Rectal smooth muscle tissue (tissue), 1 donor: ENCODE data around the gene GALNT18.

Experiments
- H3K27ac ChIP-seq: one replicate; pipeline ENCODE4 v1.7.0; 2013; ENCODE audit warnings: low read depth, low read length, inconsistent platforms
- H3K27me3 ChIP-seq: one replicate; pipeline ENCODE4 v1.7.0; 2013; ENCODE audit warnings: low read length; ENCODE audit not compliant: control insufficient read depth, insufficient read depth
- H3K36me3 ChIP-seq: one replicate; pipeline ENCODE4 v1.7.0; 2013; ENCODE audit warnings: low read length; ENCODE audit not compliant: control insufficient read depth, insufficient read depth
- H3K4me1 ChIP-seq: one replicate; pipeline ENCODE4 v1.7.0; 2013; ENCODE audit warnings: low read length; ENCODE audit not compliant: control insufficient read depth, insufficient read depth
- H3K4me3 ChIP-seq: one replicate; pipeline ENCODE4 v1.7.0; 2013; ENCODE audit warnings: low read length
- H3K9ac ChIP-seq: one replicate; pipeline ENCODE4 v1.7.0; 2013; ENCODE audit warnings: low read length

GALNT18 gene

DNA sequence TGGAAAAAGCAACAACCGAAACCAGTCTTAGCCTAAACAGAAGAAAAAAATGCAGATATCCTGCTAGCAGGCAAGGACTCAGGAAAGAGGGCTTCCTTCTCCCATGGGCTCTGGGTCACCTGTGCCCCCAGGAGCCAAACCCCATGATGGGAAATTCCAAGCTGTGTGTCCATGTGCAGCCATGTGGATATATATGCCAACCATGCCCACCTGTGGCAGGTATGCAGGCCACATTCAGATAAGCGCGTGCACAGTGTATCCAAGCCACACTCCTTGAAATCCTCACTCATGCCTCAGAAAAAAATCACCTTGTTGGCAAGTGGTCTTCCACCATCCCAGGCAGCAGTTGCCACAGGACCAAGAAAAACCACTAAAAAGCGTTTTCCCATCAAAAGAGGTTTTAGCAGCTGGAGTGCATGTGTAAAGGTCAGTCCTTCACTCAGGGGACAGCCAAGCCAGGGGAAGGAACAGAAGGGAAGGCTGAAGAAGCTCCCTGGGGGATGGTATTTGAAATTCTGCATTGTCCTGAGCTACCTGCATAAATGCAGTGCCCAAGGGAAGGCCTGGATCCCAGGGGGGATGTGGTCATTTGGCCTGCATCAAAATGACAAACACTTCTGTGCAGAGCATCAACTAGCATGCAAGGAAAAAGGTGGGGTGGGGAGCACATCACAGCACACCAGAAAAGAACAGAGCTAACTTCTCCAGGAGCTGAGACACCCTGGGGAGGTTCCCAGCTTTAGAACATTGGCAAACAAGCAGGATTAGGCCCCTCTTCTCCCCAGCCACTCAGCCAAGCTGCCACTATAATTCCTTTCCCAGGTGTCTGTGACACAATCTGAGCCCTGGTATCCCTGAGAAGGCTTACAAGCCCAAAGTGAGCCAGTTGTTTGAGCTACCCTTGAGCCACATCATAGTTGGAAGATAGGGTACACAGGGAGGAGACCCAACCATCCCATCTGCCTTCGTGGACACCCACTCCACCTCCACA lies 76.2 kb downstream of the GALNT18 start:
- no peaks in the 10 kb centered on the region for H3K27me3 ChIP-seq
- peaks cover 2% of the 10 kb centered on the region for H3K4me1 ChIP-seq
- H3K36me3 ChIP-seq: no peaks in the 10 kb centered on the region
- H3K9ac ChIP-seq: no peak overlapping the region
- H3K27ac ChIP-seq: no peak overlapping the region
- H3K4me3 ChIP-seq: no peak overlapping the region

DNA sequence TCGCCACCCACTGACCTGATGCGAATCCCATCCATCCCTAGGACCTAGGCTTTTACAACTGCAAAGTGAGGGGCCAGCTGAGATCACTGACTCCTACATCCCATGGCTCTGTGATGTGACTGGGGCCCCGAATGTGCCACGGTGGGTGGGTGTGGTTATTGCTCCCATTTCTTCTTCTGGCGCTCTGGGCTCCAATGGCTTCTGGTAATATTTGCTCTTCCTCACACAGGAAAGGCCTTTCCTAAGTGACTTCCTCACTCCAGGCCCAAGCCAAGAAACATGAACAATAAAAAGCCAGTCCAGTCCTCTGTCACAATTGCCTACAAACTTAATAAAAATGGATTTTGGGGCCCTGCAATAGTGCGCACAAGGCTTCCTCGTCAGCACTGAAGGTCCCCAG lies 78.1 kb downstream of the GALNT18 start:
- H3K27me3 ChIP-seq: no peaks in the 10 kb centered on the region
- H3K36me3 ChIP-seq: no peaks in the 10 kb centered on the region
- H3K9ac ChIP-seq: no peak overlapping the region
- H3K27ac ChIP-seq: no peak overlapping the region
- no peak overlapping the region for H3K4me3 ChIP-seq
- peaks cover 5% of the 10 kb centered on the region for H3K4me1 ChIP-seq

DNA sequence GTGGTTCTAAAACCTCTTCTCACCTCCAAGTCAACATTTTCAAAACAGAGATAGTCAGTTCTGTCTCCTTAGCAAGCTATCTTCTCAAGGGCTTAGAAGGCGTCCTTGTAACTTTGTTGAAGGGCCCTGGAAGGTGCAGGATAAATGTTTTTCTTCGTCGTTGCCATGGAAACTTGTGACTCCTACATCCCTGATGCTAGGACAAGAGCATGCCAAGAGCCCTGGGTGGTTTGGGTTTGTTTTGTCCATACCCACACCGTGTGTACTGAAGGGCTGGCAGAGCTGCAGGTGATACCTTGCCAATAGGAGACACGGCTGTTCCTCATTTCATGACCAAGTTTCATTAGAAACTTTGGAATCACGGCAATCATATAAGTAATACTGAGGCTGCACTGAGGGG lies 81.6 kb downstream of the GALNT18 start:
- Histone ChIP-seq H3K9ac (no peak overlapping the region), H3K27ac (no peak overlapping the region), H3K27me3 (no peaks in the 10 kb centered on the region), H3K4me1 (peaks cover 29% of the 10 kb centered on the region), H3K36me3 (no peaks in the 10 kb centered on the region), H3K4me3 (no peak overlapping the region)

DNA sequence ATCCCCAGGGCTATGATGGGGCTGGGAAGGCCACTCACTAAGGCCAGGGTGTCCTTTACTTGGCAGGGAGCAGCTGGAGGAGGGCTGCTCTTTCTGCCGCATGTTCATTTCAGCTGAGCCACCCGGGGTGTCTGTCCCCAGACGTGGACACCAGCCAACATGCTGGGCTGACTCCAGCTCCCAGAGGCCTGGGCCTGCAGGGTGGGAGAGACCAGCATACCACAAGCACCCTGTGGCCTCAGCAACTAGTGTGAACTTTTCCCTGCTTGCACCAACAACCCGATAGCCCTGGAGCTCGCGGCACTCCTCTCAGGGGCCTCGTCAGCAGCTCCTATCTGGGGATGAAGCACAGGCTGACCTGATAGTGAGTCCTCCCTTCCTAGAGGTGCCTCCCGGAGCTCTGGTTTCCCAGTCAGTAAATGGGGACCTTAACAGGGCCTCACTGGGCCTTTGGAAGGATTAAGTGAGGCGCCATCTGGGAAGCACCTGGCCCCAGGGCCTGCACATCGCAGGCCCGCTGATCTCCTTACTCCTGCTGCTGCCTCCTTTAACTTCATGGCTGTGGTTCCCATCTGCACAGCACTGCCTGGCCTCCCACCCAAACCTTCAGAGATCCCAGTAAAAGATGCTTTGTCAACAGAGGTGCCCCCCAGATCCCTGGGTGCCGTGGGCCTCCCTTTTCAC lies 83.4 kb downstream of the GALNT18 start:
- H3K27me3 ChIP-seq: no peaks in the 10 kb centered on the region
- H3K4me3 ChIP-seq: no peak overlapping the region
- H3K9ac ChIP-seq: no peak overlapping the region
- H3K4me1 ChIP-seq: peaks cover 32% of the 10 kb centered on the region
- no peaks in the 10 kb centered on the region for H3K36me3 ChIP-seq
- H3K27ac ChIP-seq: peak overlapping the region; percentile 64

DNA sequence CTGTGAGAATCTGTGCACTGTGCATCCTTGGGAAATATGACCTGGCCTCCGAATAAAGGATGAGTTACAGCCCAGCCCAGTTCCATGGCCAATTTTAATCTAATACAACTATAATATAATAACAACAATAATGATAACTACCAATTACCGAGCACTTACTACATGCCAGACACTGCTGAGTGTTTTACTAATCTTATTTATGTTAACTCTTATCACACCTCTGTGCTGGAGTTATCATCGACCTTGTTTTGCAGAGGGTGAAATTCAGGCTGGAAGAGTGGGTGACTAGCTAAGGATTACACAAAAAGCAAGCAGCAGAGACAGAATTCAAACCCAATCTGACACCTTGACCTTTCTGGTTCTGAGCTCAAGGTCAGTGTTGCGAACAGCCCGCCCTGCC lies 83.9 kb downstream of the GALNT18 start:
- Histone ChIP-seq H3K9ac (no peak overlapping the region), H3K27me3 (no peaks in the 10 kb centered on the region), H3K4me1 (peaks cover 32% of the 10 kb centered on the region), H3K4me3 (no peak overlapping the region), H3K36me3 (no peaks in the 10 kb centered on the region), H3K27ac (peak overlapping the region; percentile 64)

DNA sequence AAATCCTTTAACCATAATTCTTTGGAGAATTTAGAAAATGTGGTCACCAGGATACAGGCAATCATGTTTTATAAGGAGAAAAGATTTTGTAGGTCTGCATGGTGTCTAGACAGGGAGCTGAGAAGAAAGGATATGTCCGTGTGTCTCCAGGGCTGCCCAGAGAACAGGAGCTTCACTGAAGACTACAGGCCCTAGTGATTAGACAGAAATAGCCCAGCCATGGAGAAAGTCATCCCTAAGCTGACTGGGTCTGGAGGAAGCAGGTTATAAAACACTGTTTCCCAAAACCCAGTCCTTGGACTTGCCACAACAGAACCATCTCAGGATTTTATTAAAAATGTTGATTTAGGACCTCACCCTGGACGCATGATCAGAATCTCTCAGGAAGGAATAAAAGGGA lies 84.4 kb downstream of the GALNT18 start:
- peak overlapping the region; percentile 44 for H3K27ac ChIP-seq
- peaks cover 32% of the 10 kb centered on the region for H3K4me1 ChIP-seq

DNA sequence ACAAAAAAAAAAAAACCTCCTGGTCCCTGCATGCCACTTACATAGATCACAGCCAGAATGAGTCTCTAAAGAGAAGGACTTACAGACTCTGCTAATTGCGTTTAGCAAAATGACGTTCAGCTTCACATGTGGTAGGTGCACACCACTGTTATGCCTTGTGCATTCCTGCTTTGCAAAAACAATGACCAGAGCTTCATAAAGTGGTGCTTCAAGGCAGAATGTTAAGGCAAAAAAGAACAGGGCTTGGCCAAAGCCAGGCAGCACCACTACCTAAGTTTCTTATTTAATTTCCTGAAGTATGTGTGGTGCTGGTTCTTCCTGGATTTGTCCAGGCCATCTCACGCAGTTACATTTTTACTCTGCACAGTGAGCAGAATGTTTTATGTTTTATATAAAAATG lies 85.2 kb downstream of the GALNT18 start:
- Histone ChIP-seq H3K27ac (no peak overlapping the region), H3K27me3 (no peaks in the 10 kb centered on the region), H3K4me3 (no peak overlapping the region), H3K4me1 (peaks cover 34% of the 10 kb centered on the region), H3K36me3 (no peaks in the 10 kb centered on the region), H3K9ac (no peak overlapping the region)

More for the DNA sequence above, 84.4 kb downstream of the GALNT18 start:
- H3K4me3 ChIP-seq: no peak overlapping the region
- H3K27me3 ChIP-seq: no peaks in the 10 kb centered on the region
- no peak overlapping the region for H3K9ac ChIP-seq
- no peaks in the 10 kb centered on the region for H3K36me3 ChIP-seq

DNA sequence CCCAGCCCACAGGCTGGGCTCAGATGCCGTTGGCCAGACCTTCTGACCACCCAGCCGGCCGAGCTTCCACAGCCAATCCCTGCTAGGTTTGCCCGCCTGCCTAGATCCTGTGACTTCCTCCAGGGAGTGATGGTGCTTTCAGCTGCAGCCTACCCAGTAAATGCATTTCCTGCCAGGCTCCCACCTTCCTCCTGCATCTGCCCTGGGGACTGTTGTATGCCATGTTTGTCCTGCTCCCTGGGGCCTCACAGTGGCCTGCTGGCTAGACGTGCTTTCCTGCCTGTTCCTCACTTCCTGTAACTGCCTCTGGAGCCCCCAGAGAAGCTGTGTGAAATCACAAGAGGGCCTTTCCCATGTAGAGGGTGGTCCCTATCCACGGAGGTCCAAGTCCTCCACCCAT lies 86.2 kb downstream of the GALNT18 start:
- H3K4me1 ChIP-seq: peaks cover 38% of the 10 kb centered on the region
- no peak overlapping the region for H3K9ac ChIP-seq
- no peaks in the 10 kb centered on the region for H3K36me3 ChIP-seq
- no peak overlapping the region for H3K27ac ChIP-seq
- H3K4me3 ChIP-seq: no peak overlapping the region
- no peaks in the 10 kb centered on the region for H3K27me3 ChIP-seq

DNA sequence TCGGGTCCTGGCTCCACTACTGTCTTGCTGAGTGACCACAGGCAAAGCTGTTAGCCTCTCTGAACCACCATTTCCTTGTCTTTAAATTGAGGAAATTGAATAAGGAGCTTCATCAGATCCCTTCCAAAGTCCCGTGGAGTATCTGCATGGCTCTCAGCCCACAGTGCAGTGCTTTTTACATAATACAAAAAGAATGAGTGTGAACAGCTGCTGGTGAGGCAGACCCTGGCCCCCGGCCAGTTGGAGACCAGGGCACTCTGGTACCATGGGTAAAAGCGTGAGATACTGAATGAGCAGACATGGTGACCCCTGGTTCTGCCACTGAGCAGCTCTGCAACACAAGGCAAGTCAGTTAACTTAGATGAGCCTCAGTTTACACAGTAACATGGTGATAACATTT lies 86.8 kb downstream of the GALNT18 start:
- Histone ChIP-seq H3K9ac (no peak overlapping the region), H3K4me3 (no peak overlapping the region), H3K36me3 (no peaks in the 10 kb centered on the region), H3K4me1 (peaks cover 38% of the 10 kb centered on the region), H3K27ac (no peak overlapping the region), H3K27me3 (no peaks in the 10 kb centered on the region)

DNA sequence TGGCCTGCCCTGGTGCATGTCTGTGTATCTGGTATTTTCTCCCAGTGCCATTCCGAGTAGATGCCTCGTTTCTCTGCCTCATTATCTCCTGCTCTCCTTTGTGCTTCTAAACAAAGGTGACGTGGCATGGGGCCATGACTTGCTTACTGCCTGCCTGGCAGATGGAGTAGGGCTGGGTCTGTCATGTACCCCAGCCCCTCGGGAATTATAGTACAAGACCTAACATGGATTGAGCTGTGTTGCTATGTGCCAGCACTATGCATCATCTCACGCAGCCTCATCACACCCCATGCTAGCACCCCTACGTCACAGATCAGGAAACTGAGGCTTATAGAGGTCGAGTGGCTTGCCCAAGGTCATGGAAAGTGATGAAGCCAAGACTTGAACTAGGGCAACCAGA lies 88.1 kb downstream of the GALNT18 start:
- Histone ChIP-seq H3K36me3 (no peaks in the 10 kb centered on the region), H3K27me3 (no peaks in the 10 kb centered on the region), H3K4me3 (no peak overlapping the region), H3K4me1 (peaks cover 35% of the 10 kb centered on the region), H3K27ac (no peak overlapping the region), H3K9ac (no peak overlapping the region)

DNA sequence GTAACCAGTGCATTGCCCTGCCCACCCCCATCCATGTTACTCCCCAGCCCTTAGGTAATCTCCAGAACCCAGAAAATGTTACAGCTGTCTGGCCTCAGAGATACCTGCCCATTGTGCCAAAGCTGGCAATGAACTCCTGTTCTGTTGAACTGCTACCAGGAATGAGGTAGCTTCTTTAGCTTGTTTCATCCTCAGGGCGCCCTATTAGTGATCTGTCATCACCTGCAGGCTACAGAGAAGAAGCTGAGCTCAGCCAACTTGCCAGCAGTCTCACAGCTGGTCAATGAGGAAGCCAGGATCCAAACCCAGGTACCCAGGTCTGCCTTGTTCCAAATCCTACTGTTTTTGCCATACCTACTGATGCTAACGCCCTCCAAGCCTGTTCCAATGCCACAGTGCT lies 88.7 kb downstream of the GALNT18 start:
- H3K4me1 ChIP-seq: peaks cover 28% of the 10 kb centered on the region
- no peak overlapping the region for H3K9ac ChIP-seq
- H3K36me3 ChIP-seq: no peaks in the 10 kb centered on the region
- H3K4me3 ChIP-seq: no peak overlapping the region
- H3K27ac ChIP-seq: no peak overlapping the region
- no peaks in the 10 kb centered on the region for H3K27me3 ChIP-seq

DNA sequence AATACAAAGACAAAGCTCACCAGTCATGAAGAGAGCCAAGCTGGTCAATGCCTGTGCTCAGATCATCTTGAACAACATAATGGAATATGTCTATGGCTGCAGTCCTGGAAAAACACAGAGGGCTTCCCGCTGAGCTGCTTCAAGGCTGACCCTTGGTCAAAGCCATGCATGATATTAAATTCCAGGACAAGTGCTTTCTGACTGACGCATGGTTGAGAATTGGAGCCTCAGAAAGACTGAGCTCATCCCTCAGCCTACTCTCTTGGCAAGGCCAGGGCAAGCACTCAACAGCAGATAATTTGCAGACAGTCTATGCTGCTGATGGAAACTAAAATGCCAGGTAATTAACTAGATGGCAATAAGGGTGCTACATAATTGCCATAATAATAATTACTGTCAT lies 89.2 kb downstream of the GALNT18 start:
- H3K27ac ChIP-seq: no peak overlapping the region
- H3K36me3 ChIP-seq: no peaks in the 10 kb centered on the region
- no peak overlapping the region for H3K9ac ChIP-seq
- H3K4me1 ChIP-seq: peaks cover 24% of the 10 kb centered on the region
- H3K27me3 ChIP-seq: no peaks in the 10 kb centered on the region
- no peak overlapping the region for H3K4me3 ChIP-seq
